ENCODE results near the gene NCBP3.
"Not testable (repeated sequence)": the region's sequence is repeated elsewhere in the genome, so short reads cannot be mapped to it uniquely, and the experiment has no call there.

NCBP3 gene

GRCh38 chr17:3810019-3810418 lies 36.0 kb downstream of the NCBP3 start:
- no peak for DNase-seq (ENCODE audit: low read depth)

- no peak for DNase-seq (ENCODE audit: low read depth)
These were observed 36.9 kb downstream of the NCBP3 start for GRCh38 chr17:3809135-3809534.

GRCh38 chr17:3808701-3809100 lies 37.3 kb downstream of the NCBP3 start:
- DNase-seq (ENCODE audit: low read depth): no peak

GRCh38 chr17:3805581-3805980 lies 40.5 kb downstream of the NCBP3 start:
- DNase-seq (ENCODE audit: low read depth): no peak

GRCh38 chr17:3804503-3804931 lies 41.5 kb downstream of the NCBP3 start:
- no peak for DNase-seq (ENCODE audit: low read depth)

GRCh38 chr17:3803308-3803640 lies 42.8 kb downstream of the NCBP3 start:
- DNase-seq (ENCODE audit: low read depth): no peak

GRCh38 chr17:3802461-3803307 lies 43.4 kb downstream of the NCBP3 start:
- peak; percentile 64 for DNase-seq (ENCODE audit: low read depth)

GRCh38 chr17:3801792-3802191 lies 44.3 kb downstream of the NCBP3 start:
- DNase-seq (ENCODE audit: low read depth): no peak

GRCh38 chr17:3801347-3801746 lies 44.7 kb downstream of the NCBP3 start:
- DNase-seq (ENCODE audit: low read depth): no peak

GRCh38 chr17:3800362-3801271 lies 45.4 kb downstream of the NCBP3 start, which contains the start of gene ITGAE:
Gene ITGAE (minus strand): TSS chr17:3801188. CDS start chr17:3801144, 44 bp downstream.
- DNase-seq (ENCODE audit: low read depth): no peak

GRCh38 chr17:3799181-3799945 lies 46.7 kb downstream of the NCBP3 start:
- no peak for DNase-seq (ENCODE audit: low read depth)

- DNase-seq (ENCODE audit: low read depth): no peak
These were observed 47.5 kb downstream of the NCBP3 start for GRCh38 chr17:3798273-3799180.

GRCh38 chr17:3796822-3797170 lies 49.2 kb downstream of the NCBP3 start:
- no peak for DNase-seq (ENCODE audit: low read depth)

- DNase-seq (ENCODE audit: low read depth): no peak
These were observed 49.8 kb downstream of the NCBP3 start for GRCh38 chr17:3796110-3796821.

- no peak for DNase-seq (ENCODE audit: low read depth)
These were observed 50.5 kb downstream of the NCBP3 start for GRCh38 chr17:3795390-3796102.

- no peak for DNase-seq (ENCODE audit: low read depth)
These were observed 51.3 kb downstream of the NCBP3 start for GRCh38 chr17:3794557-3795389.

- not testable (repeated sequence) for DNase-seq (ENCODE audit: low read depth)
These were observed 51.9 kb downstream of the NCBP3 start for GRCh38 chr17:3794152-3794551.

GRCh38 chr17:3793258-3793657 lies 52.8 kb downstream of the NCBP3 start:
- DNase-seq (ENCODE audit: low read depth): not testable (repeated sequence)

- DNase-seq (ENCODE audit: low read depth): no peak
These were observed 53.6 kb downstream of the NCBP3 start for GRCh38 chr17:3792481-3792880.

Data from HS-5 (cell line).